Measurements from ENCODE around the gene MDN1.
"Not testable (repeated sequence)": the region's sequence is repeated elsewhere in the genome, so short reads cannot be mapped to it uniquely, and the experiment has no call there.

MDN1 gene

DNA sequence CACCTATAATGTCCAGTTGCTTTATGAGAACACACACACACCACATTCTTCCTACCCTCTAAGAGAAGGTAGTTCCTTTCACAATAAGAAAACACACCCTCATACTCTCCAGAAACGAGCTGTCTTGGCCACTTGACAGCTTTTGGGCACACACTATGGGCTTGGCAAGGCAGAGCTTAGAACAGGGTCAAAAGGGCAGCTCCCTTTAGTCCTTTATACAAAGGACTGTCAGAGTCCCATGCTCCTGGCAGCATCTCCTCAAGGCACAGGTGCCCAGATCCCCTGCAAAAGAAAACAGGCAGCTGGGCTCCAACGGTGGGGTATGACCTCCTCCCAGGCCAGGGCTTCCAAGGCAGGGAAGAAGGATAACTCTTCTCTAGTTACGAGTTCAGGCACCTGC lies 176.2 kb downstream of the MDN1 start:
- DNase-seq, result no peak

DNA sequence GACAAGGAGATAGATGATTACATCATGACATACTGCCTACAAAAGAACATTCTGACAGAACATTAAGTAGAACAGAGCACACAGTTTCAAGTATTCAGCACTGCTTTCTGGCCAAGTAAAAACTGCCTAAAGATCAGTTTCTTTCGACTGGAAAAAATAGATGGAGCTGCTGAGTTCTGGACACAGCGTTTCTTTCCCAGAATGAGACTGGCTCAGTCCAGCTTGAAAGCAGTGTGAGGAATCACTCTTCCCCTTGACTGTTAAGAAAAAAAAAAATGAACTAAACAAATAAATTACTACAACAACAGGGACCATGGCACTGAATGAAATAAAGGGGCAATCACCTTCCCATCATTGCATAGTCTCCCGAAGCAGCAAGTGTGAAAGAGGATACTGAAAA lies 176.6 kb downstream of the MDN1 start:
- DNase-seq, result no peak

DNA sequence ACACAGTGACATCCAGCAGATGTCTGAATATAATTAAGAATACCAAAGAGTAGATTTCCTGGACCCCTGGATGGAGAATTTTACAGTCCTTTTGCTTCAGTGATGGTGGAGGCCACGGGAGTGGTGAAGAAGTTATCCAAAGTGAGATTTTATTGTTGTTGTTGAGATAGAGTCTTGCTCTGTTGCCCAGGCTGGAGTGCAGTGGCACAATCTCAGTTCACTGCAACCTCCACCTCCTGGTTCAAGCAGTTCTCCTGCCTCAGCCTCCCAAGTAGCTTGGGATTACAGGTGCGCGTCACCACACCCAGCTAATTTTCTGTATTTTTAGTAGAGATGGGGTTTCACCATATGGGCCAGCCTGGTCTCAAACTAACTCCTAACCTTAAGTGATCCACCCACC lies 178.0 kb downstream of the MDN1 start:
- DNase-seq, result not testable (repeated sequence)

DNA sequence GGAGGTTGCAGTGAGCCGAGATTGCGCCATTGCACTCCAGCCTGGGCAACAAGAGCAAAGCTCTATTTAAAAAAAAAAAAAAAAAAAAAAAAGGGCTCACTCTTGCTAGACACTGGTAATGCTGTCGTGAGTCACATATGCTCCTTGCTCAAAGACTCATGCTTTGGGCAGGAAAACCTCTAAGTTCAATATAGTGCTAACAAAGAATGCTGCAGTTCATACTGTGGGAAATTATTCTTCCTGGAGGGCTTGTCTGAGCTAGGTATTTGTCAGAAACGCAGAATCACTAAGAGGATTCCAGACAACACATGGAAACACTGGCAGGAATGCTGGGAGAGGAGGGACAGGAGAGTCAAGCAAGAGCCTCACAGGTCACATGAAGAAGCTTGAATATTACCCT lies 178.8 kb downstream of the MDN1 start:
- DNase-seq, result no peak

DNA sequence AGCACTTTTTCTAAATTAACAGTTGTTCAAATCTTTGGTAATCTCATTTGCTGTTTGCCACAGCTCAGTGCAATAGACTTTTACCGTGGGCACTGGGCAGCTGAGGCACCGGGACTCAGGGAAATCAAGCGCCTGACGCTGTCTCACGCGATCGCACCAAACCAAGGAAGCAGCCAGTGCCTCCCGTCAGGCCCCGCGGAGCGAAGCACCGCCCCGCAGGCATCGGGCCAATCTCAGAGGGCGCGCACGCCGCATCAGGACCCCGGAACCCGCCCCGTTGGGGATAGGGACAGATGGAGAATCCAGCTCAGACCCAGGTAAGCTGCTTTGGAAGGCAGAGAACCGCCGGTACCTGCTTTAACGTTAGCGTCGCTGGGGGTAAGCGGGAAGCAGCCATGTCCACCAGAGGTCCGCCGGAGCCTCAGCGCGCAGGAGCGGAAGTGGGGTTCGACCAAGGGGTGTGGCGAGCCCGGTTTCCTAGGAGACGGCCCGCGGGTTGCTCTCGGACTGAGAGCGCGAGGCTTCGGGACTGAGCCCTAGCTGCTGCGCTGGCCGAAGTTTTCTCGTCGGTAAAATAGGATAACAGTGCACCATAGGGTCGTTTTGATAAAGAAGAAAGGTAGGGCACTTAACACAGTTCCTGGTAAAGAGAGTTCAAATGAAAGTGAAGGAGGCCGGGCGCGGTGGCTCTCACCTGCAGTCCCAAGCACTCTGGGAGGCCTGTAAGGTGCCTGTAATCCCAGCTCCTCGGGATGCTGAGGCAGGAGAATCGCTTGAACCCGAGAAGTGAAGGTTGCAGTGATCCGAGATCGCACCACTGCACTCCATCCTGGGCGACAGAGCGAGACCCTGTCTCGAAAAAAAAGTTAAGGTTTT lies 181.0 kb downstream of the MDN1 start, which contains the start of gene LYRM2:
Gene LYRM2, minus strand, starts transcription at position 428 of the 876 bp plus-strand sequence. Its CDS starts 31 bp downstream, at position 397.
- DNase-seq, result peak; percentile 92

DNA sequence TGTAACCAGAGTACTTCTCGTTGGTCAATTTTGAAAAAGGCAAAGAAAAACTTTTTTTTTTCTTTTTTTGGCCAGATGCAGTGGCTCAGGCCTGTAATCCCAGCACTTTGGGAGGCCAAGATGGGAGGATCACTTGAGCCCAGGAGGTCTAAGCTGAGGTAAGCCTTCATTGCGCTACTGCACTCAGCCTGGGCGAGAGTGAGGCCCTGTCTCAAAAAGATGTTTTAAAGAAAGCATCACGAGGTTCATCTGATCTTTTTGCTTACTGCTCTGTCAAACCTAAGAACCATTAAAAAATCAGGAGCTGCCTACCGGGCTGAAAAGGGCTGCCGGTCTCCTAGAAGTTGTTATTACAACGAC lies 181.7 kb downstream of the MDN1 start:
- DNase-seq, result no peak

DNA sequence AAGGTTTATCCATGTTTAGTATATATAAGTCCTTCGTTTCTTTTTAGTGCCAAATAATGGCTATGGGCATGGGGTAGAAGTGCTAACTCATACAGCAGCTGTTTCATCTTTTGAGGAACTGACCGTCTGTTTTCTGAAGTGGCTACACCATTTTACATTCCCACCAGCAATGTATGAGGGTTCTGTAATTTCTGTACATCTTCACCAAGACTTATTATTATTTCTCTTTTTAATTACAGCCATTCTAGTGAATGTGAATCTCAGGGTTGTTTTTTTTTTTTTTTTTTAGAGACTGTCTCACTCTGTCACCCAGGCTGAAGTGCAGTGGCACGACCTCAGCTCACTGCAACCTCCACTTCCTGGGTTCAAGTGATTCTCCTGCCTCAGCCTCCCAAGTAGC lies 183.2 kb downstream of the MDN1 start:
- DNase-seq, result not testable (repeated sequence)

DNA sequence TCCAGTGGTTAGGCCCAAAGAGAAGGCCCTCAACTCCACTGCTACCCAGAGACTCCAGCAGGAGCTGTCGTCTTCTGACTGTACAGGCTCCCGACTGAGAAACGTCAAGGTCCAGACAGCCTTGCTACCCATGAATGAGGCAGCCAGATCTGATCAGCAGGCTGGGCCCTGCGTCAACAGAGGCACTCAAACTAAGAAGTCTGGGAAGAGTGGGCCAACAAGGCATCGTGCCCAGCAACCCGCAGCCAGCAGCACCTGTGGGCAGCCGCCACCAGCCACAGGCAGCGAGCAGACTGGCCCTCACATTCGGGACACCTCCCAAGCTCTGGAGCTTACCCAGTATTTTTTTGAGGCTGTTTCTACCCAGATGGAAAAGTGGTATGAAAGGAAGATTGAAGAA lies 189.1 kb downstream of the MDN1 start:
- DNase-seq, result no peak

DNA sequence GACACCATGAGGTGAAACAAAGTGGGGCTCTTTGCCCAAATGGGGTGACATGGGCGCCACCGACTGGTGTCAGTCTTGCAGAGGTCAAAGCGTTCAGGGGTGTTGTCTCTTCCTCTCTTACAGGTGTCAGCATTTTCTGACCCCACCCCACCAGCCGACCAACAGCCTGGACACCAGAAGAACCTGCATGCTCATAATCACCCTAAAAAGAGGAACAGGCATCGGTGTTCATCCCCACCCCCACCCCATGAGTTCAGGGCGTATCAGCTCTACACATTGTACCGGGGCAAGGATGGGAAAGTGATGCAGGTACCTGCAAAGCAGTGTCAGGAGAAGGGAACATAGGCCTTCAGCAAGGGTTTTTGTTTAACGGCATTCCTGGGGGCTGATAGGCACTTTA lies 195.8 kb downstream of the MDN1 start:
- DNase-seq, result no peak

DNA sequence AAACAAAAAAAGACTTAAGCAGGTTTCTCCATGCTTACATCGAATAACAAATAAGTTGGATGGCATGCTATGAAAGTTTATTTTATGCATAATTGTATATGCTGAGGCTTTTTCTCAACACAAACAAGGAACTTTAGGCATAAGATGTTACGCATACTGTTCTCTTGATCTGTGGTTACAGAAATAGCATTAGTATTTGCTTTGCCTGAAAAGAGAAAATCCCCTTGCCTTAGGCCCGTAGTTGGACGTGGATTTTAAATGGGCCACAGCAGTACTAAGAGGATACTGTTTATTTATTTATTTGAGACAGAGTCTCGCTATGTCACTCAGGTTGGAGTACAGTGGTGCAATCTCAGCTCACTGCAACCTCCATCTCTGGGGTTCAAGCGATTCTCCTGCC lies 200.0 kb downstream of the MDN1 start:
- DNase-seq, result no peak

DNA sequence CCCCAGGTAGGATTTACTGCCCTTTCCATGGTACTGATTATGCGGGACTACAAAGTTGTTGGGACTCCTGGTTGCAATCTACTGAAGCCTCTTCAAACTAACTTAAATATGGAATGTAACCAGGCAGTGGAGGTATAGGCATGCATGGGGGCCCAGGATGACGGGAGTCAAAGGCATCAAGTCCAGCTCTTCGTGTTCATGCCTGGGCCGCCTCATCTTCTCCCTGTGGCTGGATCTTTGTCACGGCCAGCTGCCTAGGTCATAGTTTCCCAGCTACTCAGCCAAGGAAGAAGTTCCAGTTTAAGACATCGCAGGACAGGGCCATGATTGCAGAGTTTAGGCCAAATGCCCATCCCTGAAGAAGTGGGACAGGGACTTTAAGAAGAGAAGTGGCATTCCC lies 201.6 kb downstream of the MDN1 start:
- no peak for DNase-seq

DNA sequence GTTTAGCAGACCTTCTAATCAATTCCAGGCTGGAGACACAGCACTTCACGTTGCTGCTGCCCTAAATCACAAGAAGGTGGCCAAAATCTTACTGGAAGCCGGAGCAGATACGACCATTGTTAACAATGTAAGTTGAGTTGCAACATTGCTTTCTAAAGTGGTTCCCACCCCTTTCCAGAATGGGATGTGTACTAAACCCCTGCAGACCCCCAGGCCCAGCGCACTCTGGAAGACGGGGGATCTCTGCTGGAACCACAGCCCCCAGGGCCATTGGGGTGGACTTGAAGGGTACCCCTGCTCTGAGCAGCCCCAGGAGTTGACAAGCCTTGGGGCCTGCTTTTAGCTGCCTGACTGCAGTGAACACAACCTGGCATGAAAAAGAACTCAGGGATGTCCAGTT lies 203.1 kb downstream of the MDN1 start:
- no peak for DNase-seq

DNA sequence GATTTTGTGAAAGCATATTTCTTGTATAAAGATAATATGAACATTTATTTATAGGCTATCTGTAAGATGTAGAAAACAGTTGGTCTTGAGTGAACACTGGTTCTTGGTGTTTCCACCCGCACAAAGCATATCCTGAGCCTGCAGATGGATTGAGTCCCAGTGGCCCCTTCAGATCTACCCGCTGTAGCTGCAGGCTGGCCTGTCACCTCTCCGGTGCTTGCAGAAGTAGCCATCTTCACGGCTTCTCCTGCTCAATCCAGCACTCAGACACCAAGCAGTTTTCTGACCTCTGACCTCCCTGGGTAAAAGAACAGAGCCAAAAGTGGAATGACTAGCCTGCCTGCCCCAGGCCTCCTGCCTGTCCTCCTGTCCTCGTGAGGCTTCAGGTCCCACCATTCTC lies 203.7 kb downstream of the MDN1 start:
- no peak for DNase-seq

DNA sequence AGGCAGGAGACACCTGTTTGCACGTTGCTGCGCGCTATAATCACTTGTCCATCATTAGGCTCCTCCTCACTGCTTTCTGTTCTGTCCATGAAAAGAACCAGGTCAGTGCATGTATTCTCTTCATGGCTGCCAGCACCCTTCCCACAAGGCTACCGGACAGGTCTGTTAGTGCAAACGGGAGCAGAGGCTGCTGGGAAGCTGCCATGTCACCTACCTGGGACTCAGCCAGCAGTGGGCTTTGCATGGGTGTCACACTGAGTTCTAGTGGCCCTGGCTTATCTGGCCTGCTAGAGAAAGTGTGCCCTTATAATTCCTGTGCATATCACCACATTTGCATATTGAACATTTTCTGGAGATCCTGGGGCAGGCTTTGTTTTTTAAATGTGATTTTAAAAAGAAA lies 205.8 kb downstream of the MDN1 start:
- DNase-seq, result no peak

DNA sequence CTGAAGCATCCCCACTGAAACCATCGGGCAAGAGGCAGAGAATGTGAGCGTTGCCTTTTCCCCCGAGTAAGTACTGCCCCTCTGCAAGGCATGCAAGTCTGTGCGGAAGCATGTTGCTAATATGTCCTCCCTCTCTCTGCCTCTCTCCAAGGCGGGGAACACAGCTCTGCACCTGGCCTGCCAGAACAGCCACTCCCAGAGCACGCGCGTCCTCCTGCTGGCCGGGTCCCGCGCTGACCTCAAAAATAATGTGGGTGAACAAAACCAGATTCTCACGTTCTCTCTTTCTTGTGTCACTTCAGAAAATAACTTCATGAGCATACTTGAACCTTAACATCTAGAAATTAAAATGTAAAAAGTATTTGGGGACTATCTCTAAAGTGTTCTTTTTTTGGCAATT lies 207.5 kb downstream of the MDN1 start:
- no peak for DNase-seq

DNA sequence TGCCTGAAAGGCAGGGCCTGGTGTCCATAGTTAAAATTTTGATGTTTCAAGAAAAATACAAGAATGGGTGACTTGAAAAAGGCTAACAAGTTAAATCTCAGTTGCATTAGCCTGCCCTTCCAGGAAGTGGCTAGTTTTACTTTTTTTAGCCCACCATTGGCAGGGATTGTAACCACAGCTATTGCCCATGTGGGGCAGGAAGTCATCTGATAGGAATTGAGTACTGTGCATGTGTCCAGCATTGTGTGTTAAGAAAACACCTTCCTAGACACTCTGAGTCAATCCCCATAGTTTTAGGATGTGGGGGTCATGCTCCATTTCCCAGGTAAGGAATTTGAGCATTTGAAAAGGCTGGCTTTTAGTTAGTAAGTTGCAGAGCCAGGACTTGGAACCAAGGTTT lies 207.9 kb downstream of the MDN1 start:
- no peak for DNase-seq

DNA sequence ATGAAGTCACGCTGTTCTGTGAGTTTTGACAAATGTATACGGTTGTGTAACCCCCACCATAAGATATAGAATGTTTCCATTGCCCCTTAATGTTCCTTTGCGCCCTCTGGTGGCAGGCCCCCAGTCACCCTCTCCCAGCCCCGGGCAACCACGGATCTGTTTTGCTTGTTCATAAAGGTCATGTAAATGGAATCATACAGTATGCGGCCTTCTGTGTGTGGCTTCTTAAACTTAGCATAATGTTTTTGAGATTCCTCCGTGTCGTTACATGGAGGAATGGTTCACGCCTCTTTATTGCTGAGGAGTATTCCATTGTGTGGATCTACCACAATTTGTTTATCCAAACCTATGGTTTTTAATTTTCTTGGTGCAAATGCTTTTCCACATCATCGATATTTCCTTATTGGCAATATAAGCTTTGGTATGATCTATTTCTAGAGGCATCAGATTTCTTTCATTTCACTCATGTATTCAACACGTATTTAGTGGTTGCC lies 209.4 kb downstream of the MDN1 start:
- DNase-seq, result no peak

DNA sequence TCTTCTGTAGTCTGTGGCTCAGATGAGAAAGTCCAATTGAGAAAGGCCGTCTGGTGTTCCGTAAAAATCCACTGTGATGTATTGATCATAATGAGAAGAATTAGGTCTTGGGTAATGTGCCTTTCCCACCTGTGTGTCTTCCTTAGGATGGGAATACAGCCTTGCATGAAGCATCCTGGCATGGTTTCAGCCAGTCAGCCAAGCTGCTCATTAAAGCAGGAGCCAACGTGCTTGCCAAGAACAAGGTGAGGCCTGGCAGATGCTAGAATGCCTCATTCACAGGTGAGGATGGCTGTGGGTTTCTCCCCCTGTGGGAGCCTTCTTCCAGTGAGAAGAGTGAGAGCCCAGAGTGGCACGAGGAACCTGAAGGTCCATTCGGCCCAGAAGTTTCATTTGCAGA lies 213.7 kb downstream of the MDN1 start:
- no peak for DNase-seq

DNA sequence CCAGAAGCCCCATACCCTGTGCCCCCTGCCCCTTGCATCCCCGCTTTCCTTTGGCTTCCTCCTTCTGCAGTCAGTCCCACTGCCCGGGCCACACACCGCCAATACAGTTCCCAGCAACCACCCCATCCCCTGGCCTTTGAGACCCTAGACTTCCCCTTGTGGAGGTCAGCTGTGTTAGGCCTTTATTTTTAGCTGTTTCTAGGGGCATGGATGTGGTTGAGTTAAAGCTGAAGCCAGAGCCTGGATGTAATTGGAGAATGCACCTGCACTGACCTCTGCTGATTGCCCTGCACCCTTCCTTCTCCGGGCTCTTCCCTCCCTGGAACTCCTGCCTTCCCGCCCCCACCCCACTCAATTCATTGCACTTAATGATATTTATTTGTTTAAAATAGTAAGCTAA lies 214.9 kb downstream of the MDN1 start:
- DNase-seq, result no peak

DNA sequence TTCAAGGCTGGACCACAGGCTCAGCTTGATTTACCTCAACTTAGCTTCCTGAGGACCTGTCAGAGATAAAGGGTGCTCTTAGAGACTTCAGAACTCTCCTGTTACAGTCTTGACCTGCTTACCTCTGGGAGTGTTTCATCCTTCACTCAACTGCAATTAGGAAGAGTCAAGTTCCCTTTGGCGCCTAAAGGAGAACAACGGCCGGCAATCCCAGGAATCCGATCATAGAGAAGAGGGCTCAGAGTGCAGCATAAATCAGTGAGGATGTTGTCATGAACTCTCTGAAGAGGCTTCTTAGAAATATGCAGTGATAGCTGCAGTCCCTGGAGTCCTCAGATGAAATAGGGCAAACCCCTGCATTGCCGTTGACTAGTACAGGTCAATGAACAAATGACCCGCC lies 217.4 kb downstream of the MDN1 start:
- no peak for DNase-seq

DNA sequence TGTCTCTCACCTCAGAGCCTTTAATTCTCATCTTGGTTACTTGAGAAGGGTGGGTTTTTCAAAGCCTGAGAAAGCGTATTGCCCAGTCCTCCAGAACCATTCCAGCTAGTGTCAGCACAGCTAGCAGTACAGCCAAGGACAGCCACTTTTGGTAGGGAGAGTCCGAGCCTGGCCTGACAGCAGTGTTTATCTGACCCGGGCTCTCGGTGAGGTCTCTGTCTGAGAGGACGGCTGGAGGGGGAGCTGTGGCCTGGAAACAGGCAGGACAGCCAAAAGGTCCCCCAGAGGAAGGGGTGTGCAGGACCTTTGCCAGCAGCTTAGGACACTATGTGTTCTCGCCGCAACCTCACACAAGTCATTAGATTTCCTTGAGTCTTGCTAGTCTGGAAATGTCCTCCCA lies 219.9 kb downstream of the MDN1 start:
- no peak for DNase-seq

DNA sequence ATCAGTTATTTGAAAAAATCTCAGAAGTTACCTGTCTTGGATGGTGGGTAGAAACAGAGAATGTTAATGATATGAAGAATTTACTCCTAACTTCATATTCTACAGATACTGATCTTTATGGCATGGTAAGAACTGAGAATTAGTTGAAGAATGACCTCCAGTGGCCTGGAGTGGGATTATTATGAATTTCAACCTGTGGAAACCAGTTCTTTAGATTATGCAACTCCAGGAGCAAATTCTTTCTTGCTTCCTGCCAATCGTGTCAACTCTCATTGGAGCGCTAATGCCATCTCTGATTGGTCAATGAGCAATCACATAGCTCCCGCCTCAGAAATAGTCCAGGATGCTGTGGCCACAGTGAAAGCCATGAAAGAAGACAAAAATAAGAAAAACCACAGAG lies 221.6 kb downstream of the MDN1 start:
- DNase-seq, result no peak

DNA sequence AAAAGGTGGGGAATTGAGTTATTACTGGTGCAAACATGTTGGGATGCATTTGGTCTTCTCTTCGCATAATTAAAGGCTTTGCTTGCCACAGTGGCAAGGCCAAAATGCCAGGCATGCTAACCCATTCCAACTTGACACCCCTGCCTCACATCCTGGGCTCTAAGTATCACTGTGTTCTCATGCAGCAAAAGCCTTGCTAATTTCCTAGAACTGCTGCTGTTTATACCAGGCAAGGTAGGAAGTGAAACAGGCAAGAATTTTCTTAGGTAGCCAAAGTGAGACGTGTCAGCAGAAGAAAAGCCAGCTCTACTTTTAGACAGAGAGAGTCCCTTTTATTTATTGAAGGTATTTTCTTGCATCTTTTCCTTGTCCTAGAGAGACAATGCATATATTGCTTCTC lies 222.2 kb downstream of the MDN1 start:
- DNase-seq, result no peak

DNA sequence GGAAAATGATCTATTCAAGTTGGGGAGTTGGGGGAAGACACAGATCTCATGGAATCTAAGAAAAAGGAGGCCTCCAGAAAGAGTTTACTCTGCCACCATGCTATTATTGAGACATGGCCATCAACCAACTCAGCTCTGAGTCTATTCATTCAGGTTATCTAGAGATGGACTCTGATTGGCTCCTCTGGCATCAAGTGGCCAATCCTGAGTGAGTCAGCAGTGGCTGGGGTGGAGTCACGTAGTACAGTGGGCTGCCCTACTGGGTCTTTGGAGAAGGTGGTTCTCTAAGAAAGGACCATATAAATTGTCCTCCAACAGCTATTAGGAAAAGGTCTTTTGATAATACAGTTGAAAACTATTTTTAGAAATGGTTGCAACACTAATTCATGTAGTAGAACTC lies 223.1 kb downstream of the MDN1 start:
- DNase-seq, result no peak

DNA sequence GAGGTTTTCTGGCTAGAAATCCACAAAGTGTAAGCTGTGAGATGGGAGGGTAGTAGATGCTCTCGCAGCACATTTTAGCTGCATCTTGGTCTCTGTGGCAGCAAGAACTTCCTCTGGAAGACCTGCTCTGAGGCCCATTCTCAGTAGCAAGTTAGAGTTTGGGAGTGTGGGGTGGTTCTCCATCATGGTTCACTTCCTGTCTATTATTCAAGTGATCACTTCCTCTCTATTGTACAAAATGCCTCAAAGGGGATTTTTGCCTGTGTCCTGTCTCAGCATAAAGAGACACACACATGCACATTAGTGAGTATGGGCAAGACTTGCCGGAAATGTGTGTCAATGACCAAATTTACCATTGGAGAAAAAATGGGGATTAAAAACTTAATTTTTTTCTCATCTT lies 223.5 kb downstream of the MDN1 start:
- no peak for DNase-seq
